HG03025 (cell line): ENCODE results near the gene MYZAP.

Experiments used
- ATAC-seq: cut with Tn5 transposase; IDR thresholded peaks from one replicate; pipeline ENCODE4 v1.9.1; 2021; ENCODE audit warnings: mild to moderate bottlenecking, moderate library complexity; ENCODE audit not compliant: unreplicated experiment, low FRiP score

MYZAP gene

DNA sequence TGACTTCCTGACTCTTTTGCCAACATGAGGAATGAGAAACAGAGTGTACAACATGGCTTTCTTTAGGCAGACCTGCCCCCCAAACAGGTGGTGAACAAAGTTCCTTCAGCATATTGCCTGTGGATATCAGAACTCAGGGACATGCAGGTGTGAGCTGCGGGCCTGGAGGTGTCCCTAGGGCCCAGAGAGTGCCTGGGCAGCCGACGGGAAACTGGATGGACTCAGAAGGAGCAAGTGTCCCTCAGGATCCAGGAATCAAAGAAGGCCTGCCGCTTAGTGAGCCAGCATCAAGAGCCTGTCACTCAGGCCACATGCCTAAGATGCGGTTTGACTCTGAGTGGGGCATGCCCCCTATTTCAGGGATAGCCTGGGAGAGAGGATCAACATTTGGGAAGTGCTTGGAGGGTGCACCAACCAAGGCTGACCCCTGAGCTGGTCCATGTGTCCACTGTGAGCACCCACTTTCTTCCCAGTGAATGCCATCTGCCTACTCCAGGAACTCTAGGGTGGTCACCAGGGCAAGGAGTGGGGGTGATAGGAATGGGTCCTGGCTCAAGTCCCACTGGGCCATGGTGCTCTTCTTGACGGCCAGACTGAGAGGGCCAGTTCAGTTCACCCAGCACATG, 98.8 kb downstream of the MYZAP start:
- no peak for ATAC-seq

DNA sequence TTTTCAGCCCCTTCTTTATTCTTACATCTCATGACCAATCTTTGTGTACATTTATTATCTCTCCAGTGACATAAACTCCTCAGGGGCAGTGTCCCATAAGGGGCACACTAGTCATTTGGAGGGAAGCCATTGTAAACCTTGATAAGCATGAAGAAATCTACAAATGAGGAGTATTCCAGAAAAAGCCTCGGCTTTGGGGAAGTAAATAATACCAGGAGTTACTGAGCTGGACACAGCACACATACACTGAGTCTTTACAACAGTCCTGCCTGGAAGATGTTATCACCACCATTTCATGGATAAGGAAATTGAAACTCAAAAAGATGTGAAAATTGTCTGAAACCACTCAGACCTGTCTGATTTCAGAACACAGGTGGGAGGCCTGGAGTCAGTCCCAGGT, 99.4 kb downstream of the MYZAP start:
- no peak for ATAC-seq

DNA sequence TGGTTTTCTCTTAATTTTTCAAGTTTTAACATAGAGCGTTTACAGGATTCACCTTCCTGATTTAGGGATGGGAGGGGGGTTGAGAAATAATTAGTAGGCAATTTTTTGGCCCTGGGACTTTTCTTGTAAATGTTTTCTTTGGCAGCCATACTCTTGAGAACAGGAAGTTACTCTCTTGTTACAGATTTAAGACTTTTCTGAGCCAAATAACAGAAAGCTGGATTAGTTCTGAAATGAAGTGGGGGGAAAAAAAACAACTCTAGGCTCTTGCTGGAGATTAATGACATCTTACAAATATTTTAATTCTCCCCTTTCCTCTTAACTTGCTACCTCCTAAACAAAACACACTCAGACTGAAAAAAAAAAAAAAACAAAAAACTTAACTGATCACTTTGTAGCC, 101.0 kb downstream of the MYZAP start:
- no peak for ATAC-seq

DNA sequence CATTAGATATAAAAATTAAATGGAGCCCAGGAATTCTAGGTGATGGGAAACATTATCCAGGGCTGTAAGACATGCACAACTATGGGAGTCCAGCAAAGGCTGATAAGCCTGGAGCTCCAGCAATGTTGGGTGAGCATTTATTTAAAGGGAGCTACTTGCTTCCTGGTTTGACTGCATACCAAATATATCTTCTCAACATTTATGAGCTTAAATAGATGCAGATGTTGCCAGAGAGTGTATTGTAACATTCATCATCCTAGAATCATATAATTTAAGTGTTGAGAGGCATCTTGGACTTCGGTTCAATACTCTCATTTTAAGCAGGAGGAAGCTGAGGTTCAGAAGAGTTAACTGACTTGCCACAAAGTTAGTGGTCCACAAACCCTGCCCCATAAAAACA, 102.6 kb downstream of the MYZAP start:
- no peak for ATAC-seq

DNA sequence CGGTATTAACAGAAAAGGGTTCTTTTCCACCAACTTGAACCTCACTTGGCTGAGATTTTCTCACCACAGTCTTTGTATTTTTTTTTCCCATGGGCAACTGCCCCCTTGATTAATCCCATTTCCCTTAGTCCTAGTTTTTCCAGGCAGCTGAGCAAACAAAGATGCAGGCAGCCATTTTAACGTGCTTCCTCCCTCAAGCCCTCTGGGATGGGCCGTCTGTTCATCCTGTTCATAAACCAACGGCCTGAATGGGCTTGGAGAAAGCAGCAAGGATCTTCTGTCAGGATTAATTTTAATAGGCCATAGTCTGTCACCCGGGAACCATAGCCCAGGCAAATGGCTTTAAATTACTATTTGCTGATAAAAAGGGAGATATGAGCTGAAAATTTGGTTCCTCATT, 104.4 kb downstream of the MYZAP start:
- ATAC-seq: no peak

DNA sequence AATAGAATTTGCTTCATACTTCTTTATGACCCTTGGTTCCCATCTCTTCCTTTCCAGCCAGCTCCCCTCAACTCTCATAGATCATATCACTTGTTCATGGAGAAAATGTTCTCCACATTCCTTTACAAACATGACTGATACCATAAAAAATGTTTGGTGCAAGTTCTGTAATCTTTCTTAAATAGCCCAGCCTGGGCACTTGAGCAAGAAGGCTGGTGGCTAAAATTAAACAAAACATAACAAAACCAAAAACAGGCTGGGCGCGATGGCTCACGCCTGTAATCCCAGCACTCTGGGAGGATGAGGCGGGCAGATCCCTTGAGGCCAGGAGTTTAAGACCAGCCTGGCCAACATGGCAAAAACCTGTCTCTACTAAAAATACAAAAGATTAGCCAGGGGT, 105.9 kb downstream of the MYZAP start:
- ATAC-seq: no peak

DNA sequence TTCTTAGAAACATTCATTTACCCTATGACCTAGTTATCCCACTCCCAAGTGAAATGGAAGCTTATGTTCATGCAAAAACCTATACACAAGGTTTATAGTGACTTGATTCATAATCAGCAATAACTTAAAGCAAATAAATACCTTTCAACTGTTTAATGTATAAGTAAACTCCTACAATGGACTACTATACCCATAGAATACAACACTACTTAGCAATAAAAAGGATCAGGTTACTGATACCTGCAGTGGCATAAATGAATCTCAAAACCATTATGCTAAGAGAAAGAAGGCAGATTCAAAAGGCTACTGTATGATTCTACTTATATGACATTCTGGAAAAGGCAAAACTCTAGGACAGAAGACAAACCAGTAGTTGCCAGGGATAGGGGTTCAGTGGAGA, 106.5 kb downstream of the MYZAP start:
- ATAC-seq: no peak

DNA sequence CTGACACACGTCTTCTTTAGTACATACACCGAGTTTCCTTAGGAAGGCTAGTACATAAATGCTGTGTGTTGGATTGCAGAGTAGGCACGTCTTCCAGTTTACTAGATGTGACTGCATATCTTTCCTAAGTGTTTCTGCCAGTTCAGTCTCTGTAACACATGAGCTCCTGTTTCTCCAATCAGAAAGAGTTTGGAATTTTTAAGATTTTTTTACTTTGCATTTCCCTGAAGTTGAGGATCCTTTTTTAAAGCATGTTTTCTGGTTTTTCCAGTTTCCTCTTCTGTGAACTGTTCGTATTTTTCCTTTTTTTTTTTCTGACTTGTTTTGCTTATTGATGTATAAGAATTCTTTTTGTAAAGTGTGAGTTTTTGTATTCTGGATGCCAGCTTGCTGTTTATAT, 107.3 kb downstream of the MYZAP start:
- no peak for ATAC-seq

DNA sequence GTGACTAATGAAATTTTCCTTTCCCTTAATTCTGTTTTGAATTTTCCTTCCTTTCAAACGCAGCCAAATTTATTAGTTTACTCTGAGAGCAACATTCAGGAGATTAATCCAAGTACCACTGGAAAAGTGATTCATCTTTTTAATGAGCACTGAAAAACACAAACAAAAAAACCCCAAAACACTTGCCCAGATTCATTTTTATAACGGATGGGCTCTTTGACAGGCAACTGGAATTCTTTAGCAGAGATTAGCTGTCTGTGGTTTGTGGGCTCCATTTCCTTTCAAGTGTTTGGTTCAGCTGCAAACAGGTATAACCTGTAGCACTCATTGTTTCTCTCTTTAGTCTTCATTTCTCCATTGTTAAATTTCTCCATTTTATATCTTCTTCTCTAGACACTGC, 111.7 kb downstream of the MYZAP start:
- no peak for ATAC-seq

DNA sequence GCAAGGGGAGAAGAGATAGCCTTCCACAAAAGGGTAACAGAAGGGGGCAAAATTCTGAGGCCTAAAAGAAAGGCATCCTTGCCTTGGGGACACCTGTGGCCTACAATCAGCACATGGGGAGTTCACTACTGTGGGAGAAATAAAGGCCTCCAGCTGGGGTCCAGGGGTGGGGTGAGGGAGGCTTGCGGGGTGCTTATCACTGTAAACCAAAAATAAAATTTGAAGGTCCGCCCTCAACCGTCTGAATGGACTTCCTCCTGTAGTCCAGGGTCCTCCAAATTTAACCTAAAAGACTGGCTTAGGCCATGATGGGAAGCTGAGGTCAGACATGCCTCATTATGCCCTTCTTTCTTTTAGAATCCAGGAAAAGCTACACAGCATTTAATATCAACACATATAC, 112.7 kb downstream of the MYZAP start:
- no peak for ATAC-seq

DNA sequence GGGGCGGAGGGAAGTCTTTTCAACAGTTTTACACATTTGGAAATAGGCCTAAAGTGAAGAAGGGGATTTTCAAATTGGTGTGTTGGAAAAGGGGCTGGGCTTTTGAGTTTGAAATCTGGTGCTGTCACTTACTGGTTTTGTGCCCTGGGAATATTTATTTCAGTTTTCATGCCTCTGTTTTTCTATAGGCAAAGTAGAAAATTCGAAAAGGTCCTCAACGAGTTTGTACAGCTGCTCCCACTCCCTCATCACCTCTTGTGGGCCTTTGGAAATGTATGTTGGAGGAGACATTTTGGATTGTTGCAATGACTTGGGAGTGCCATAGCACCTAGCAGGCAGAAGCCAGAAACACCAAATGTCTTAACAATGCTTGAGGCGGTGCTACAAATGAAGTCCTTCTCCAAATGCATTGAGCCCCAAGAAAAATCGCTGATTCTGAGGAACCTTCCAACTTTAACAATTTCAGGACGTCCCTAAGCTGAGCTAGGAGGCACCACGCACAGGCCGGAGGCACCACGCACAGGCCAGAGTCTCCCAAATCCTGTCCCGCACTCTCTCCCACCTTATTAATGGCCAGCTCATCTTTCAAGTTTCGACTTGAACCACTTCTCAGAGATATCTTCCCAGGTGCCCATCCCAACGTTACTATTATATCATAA, 114.2 kb downstream of the MYZAP start:
- ATAC-seq: no peak

DNA sequence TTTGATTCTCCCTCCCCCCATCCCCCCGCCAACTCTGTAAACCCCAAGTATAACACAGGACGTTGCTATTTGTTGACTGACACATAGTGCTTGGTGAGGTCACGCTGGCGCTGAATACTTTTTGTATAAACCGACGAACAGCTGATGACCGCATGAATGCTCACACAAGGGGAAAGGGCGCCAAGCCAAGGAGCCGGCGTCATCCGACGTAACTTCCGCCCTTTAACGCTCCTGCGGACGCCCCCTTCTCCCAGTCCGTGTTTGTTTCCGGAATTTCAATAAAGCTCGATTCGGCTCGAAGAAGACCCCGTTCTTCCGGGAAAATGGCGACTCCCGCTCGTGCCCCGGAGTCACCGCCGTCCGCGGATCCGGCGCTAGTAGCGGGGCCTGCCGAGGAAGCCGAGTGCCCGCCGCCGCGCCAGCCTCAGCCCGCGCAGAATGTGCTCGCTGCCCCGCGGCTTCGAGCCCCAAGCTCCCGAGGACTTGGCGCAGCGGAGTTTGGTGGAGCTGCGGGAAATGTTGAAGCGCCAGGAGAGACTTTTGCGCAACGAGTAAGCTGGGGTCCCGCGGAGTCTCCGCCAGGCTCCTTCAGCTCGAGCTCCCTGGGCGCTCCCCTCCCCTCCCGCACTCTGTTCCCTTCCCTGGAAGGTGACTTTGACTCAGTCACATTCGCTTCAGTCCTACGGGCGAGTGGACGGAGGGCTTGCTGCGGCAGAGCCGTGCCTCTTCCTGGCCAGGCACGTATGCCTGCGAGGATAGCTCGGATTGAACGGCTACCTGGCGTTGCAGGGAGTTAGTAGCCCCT, 114.9 kb downstream of the MYZAP start, which contains the start of gene POLR2M:
Gene POLR2M (plus strand): TSS at position 310 of the 805 bp plus-strand sequence. CDS start 129 bp downstream, at position 439.
- ATAC-seq: peak; percentile 91

DNA sequence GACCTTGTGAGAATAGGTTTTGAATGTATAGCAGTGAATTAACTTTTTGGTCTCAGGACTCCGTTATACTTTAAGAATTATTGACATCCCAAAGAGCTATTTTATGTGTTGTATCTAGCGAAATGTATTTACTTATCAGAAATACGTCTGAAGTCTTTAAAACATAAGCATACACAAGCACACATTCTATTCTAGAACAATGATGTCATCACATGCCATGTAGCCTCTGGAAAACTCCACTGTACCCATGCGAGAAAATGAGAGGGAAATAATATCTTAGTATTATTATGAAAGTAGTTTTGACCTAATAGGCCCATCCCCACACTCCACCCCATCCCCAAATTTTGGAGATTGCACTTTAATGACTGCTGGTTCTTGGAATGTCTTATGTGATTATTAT, 116.3 kb downstream of the MYZAP start:
- ATAC-seq: no peak

DNA sequence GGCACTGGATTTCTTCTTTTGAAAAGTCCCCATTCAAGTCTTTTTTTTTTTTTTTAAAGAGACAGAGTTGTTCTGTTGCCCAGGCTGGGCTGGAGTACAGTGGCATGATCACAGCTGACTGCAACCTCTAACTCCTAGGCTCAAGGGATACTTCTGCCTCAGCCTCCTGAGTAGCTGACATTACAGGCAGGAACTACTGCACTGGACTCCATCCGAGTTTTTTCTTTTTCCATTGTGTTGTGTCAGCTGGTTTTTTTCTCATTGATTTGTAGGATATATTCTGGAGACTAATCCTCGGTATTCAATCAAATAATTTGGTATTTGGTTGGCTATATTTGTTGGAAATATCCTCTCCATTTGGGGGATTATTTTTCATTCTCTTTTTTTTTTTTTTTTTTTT, 126.6 kb downstream of the MYZAP start:
- no peak for ATAC-seq

DNA sequence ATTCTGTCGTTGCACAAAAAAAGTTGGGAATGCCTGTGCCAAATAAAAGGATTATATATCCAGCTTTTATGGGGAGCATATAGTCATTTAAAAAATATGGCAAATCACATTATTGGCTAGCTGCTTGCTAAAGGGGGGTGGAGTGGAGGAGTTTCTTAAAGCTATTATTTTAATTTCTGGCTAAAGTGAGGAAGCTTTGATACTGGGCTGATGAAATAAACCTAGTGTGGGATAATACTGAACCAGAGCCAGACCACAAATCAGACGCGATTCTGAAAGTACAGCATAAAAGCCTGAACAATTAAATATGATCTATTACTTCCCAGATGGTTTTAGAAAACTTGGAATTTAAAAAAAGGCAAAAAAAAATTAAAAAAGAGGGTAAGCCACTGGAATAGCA, 129.2 kb downstream of the MYZAP start:
- ATAC-seq: no peak

DNA sequence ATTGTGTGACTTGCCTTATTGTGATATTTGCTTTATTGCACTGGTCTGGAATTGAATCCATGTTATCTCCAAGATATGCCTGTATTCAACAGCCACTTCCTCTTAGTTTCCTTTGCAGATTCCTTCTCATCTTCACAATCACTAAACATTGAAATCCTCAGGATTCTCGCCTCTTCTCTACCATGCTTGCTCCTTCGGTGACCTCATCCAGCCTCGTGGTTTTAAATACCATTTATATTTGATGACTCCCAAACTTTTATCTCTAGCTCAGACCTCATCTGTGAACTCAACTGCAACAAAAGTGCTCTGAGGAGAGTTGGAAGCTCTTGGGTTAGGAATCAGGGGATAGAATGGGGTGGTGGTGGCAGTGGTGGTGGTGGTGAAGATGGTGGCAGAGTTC, 134.7 kb downstream of the MYZAP start:
- no peak for ATAC-seq

DNA sequence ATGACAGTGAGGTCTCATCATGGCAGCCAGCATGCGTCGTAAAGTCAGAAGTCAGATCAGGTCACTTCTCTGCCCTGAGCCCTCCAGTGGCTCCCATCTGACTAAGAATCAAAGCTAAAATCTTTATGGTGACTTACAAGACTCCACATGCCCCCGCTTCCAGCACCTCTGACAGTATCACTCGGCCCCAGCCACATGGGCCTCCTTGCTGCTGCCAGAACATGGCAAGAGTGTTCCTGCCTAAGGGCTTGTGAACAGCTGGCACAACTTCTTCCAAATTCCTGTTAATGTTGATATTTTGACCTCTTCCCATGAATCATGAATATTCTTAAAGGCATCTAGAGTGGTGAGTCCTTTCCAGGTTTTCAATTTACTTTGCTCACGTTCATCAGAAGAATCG, 135.3 kb downstream of the MYZAP start:
- ATAC-seq: no peak

DNA sequence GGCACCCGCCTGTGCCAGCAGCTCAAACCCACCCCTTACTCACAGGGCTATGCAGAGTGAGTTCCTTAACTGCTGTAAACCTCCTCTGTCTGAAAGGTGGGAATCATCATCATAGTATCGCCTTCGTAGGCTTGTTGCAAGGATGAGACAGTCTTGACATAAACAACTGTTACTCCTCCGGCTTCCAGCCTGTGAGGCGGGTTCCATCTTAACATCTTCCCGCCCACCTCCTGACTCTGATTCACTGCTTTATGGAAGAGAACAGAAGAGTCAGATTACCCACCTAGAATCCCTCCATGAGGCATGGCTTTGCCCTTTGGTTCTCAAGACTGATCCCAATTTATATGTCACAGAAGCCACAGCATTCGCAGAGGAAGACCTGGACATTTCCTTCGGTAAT, 136.7 kb downstream of the MYZAP start:
- no peak for ATAC-seq

DNA sequence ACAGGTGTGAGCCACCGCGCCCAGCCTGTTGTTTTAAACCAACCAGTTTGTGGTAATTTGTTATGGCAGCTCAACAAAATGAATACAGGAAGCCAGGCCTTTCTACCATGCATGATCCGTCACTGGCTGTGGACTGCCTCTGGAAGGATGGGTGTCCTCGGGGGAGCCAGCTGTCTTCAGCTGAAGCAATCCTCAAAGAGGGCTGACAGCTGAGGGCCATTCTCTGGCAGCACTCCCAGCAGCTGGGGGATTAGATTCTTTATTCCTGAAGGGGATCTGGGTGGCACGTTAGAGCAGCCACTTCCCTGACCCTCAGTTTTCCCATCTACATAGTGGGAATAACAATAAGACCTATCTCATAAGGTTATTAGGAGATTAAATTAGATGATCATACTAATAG, 139.2 kb downstream of the MYZAP start:
- no peak for ATAC-seq

DNA sequence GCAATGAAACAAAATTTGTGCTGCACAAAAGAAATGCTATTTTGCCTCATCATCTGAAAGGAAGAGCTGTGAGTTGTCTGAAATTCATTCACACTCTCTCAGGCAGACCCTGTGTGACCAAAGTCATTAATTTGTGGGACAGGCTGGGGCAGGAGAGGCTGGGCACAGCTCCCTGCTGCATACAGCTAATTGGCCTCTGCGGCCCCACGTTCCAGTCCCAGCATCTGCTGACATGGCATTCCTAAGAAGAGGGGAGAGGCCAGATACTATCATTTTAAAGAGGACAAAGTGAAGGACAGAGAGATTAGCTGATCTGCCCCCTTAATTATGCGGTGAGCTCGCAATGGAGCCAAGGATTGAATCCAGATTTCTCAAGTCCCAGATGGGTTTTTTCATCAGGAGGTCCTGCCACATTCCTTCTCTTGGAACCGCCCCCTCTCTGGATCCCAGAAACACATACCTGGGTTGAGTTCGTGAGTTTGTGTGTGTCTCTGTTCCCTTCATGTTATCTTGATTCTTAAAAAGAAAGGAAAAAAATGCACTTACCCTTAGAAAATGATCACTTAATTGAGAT, 139.9 kb downstream of the MYZAP start:
- ATAC-seq: no peak

DNA sequence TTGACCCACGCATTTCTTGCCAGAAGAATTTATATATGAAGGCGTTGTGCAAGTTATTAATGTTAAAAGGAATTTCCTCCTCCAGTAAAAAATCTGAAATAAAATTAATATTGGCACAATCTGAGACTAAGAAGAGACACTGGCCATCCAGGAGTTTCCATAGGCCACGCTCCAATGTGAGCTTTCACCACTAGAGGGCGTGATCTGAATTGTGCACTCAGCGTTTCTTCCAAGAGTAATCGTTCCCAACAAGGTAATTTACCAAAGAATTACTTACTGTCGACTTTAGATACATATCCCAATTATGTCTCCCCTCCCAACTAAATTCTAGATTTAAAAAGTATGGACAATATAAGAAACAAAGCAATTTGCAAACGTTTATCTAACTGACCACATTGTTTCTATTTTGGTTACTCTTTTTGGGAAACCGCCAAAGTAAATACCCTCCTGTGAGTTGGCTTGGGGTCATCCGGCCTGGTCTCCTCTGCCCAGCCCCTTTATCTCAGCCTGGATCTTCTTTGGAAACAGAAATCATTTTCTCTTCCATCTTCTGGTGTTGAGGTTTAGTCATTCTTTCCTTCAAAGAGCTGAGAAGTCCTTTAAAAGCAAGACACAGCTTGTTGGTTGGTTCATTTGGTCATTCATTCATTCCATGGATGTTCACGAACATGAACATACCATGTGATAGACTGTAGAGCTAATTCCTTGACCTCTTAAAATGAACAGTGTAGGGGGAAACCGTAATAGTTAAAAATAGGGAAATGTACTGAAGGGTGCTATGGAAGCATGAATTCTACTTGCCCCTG, 141.0 kb downstream of the MYZAP start:
- ATAC-seq: no peak
